HEK293T (cell line): ENCODE measurements around the gene WNT7A.

Source experiments
- CTCF ChIA-PET: fragments of 350-600 bp; formaldehyde crosslinking; extraction: SDS; loops from one replicate; lab custom pipeline; 2021; ENCODE audit warnings: antibody characterized with exemption, inconsistent platforms; lab: Yijun Ruan, JAX
- POLR2A ChIA-PET: fragments of 350-600 bp; formaldehyde crosslinking; extraction: SDS; loops from one replicate; lab custom pipeline; 2020; ENCODE audit warnings: antibody characterized with exemption, inconsistent platforms; lab: Yijun Ruan, JAX
- DNase-seq: peaks from one replicate; pipeline ENCODE4 v3.0.0; 2012; ENCODE audit warnings: mixed read lengths; ENCODE audit errors: extremely low spot score
- ARNT ChIP-seq: fragments of 450-650 bp; IDR thresholded peaks from 2 replicates; pipeline ENCODE4 v1.6.1; 2017; ENCODE audit warnings: mild to moderate bottlenecking
- BHLHE40 ChIP-seq: fragments of 450-650 bp; IDR thresholded peaks from 2 replicates; pipeline ENCODE4 v1.6.1; 2016; ENCODE audit warnings: mild to moderate bottlenecking, moderate library complexity, borderline replicate concordance
- CTBP1 ChIP-seq: fragments of 450-650 bp; IDR thresholded peaks from 2 replicates; pipeline ENCODE4 v1.6.1; 2016; ENCODE audit warnings: borderline replicate concordance
- ELF4 ChIP-seq: fragments of 450-650 bp; IDR thresholded peaks from 2 replicates; pipeline ENCODE4 v1.6.1; 2017; ENCODE audit warnings: antibody characterized with exemption
- FOXA1 ChIP-seq: fragments of 450-650 bp; IDR thresholded peaks from 2 replicates; pipeline ENCODE4 v1.6.1; 2016; ENCODE audit warnings: mild to moderate bottlenecking
- FOXK2 ChIP-seq: fragments of 450-650 bp; IDR thresholded peaks from 2 replicates; pipeline ENCODE4 v1.6.1; 2016; ENCODE audit warnings: mild to moderate bottlenecking
- FOXM1 ChIP-seq: fragments of 450-650 bp; IDR thresholded peaks from 2 replicates; pipeline ENCODE4 v1.6.1; 2017; ENCODE audit warnings: mild to moderate bottlenecking, borderline replicate concordance
- HDGF ChIP-seq: fragments of 450-650 bp; IDR thresholded peaks from 2 replicates; pipeline ENCODE4 v1.6.1; 2017; ENCODE audit warnings: antibody characterized with exemption, borderline replicate concordance
- L3MBTL2 ChIP-seq: fragments of 450-650 bp; conservative IDR thresholded peaks from 2 replicates; pipeline ENCODE4 v1.6.1; 2016; ENCODE audit warnings: mild to moderate bottlenecking
- LEF1 ChIP-seq: fragments of 450-650 bp; IDR thresholded peaks from 2 replicates; pipeline ENCODE4 v1.6.1; 2017; ENCODE audit warnings: mild to moderate bottlenecking, borderline replicate concordance
- NFRKB ChIP-seq: fragments of 450-650 bp; IDR thresholded peaks from 2 replicates; pipeline ENCODE4 v1.6.1; 2016; ENCODE audit warnings: mild to moderate bottlenecking, moderate library complexity
- SP1 ChIP-seq: fragments of 450-650 bp; IDR thresholded peaks from 2 replicates; pipeline ENCODE4 v1.6.1; 2017
- SUZ12 ChIP-seq: fragments of 450-650 bp; IDR thresholded peaks from 2 replicates; pipeline ENCODE4 v1.6.1; 2016; ENCODE audit warnings: mild to moderate bottlenecking
- TARDBP ChIP-seq: fragments of 450-650 bp; IDR thresholded peaks from 2 replicates; pipeline ENCODE4 v1.6.1; 2016
- ZNF384 ChIP-seq: fragments of 450-650 bp; IDR thresholded peaks from 2 replicates; pipeline ENCODE4 v1.6.1; 2016
- TF ChIP-seq, protein P1 (sequence below): fragments of 450-650 bp; IDR thresholded peaks from 2 replicates; pipeline ENCODE4 v1.6.1; 2016

WNT7A gene

DNA sequence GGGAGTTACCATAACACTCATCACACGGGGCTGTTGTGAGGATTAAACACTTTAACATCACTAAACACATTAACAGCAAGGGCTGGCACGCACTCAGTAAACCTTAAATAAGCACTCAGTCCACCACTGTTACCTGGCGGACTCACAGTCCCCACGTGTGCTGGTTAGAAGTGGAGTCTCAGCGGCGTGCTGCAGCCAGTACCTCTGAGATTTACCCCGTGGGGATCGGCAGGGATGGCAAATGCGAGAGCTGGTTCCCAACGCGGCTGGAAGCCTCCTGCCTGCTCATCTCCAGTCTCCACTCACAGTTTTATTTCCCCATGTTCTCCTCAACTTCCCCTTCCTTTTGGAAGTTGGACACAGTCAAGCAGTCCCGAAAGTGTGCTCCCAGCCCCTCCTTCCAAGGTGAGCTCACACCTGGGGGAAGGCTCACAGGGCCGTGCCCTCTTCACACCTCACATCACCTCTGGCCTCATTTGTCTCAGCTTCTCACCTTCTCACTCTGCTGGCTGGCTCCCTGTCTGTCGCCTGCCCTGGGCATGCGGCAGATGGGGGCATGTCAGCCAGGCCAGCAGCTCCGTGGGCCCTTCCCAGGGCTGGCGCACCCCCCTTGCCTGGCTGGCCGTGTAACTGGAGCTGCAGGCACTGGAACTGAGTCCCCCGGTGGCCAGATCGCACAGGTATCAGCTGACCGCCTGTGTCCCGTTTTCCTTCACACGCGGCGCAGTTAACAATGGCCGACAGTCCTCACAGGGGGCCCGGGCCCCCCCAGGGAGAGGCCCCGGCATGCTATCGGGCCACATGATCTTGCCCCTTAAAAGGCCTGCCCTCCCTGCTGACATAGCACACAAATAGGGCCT is 87.1 kb downstream of the WNT7A start:
- CTCF ChIA-PET, result no interaction called here
- DNase-seq, result no peak
- POLR2A ChIA-PET, result no interaction called here
- no peak for TF ChIP-seq FOXM1

- POLR2A ChIA-PET, result no interaction called here
- DNase-seq, result no peak
- CTCF ChIA-PET, result no interaction called here
- TF ChIP-seq, protein P1, sequence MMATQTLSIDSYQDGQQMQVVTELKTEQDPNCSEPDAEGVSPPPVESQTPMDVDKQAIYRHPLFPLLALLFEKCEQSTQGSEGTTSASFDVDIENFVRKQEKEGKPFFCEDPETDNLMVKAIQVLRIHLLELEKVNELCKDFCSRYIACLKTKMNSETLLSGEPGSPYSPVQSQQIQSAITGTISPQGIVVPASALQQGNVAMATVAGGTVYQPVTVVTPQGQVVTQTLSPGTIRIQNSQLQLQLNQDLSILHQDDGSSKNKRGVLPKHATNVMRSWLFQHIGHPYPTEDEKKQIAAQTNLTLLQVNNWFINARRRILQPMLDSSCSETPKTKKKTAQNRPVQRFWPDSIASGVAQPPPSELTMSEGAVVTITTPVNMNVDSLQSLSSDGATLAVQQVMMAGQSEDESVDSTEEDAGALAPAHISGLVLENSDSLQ, result no peak
- no peak for TF ChIP-seq BHLHE40
- TF ChIP-seq HDGF, result no peak
- TF ChIP-seq LEF1, result no peak
- TF ChIP-seq FOXM1, result no peak
- no peak for TF ChIP-seq NFRKB
- no peak for TF ChIP-seq TARDBP
Observed at GRCh38 chr3:13792051-13792490, 87.8 kb downstream of the WNT7A start.

GRCh38 chr3:13791198-13792050 is 88.4 kb downstream of the WNT7A start:
- CTCF ChIA-PET, result no interaction called here
- TF ChIP-seq NFRKB (no peak), FOXK2 (no peak), LEF1 (no peak), BHLHE40 (no peak), ZNF384 (no peak), L3MBTL2 (no peak)

DNA sequence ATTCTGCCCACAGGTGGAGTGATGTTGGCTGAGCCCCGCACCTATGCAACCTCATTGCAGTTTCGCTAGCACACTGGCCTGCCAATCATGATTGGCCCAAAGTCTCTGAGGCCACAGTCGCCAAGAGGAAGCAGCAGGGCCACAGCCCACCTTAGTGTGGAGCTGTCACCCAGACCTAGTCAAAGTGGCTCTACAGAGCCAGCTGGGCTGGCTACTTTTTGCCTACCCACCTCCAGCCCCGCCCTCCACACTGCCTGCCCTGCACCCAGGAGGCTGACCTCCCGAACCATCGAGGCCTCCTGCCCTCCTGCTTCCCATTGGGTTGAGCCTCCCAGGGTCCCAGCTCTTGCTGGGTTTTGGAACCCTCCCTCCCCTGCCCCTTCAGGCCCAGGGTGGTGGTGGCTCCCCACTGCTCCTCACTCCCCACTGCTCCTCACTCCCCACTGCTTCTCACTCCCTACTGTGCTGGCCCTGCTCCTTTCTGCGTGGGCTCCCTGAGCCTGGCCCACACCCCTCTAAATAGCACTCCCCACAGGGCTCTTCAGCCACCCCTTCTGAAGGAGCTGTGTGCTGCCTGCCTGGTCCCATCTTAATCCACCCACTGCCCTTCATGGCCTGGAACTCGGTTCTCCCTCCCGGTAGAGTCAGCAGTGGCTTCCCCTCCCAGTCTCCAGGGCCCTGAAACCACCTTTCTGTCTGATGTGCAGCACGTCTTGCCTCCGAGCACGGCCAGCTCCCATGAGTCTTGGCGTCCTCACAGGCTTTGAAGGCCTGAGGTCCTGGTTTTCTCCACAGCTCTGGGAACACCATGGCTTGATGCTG is 89.3 kb downstream of the WNT7A start:
- DNase-seq, result no peak
- TF ChIP-seq FOXM1 (no peak), TARDBP (no peak), BHLHE40 (no peak), ZNF384 (no peak), CTBP1 (no peak), SP1 (no peak), FOXA1 (no peak), FOXK2 (no peak), NFRKB (no peak), SUZ12 (no peak), HDGF (no peak)
- POLR2A ChIA-PET, result interaction anchor here (0.5 kb wide), 1 partner anchor 58 kb away, joined by 3 read pairs; no protein-coding TSS in a partner anchor
- CTCF ChIA-PET, result no interaction called here

More at GRCh38 chr3:13791198-13792050, 88.4 kb downstream of the WNT7A start:
- no peak for DNase-seq
- POLR2A ChIA-PET, result no interaction called here

DNA sequence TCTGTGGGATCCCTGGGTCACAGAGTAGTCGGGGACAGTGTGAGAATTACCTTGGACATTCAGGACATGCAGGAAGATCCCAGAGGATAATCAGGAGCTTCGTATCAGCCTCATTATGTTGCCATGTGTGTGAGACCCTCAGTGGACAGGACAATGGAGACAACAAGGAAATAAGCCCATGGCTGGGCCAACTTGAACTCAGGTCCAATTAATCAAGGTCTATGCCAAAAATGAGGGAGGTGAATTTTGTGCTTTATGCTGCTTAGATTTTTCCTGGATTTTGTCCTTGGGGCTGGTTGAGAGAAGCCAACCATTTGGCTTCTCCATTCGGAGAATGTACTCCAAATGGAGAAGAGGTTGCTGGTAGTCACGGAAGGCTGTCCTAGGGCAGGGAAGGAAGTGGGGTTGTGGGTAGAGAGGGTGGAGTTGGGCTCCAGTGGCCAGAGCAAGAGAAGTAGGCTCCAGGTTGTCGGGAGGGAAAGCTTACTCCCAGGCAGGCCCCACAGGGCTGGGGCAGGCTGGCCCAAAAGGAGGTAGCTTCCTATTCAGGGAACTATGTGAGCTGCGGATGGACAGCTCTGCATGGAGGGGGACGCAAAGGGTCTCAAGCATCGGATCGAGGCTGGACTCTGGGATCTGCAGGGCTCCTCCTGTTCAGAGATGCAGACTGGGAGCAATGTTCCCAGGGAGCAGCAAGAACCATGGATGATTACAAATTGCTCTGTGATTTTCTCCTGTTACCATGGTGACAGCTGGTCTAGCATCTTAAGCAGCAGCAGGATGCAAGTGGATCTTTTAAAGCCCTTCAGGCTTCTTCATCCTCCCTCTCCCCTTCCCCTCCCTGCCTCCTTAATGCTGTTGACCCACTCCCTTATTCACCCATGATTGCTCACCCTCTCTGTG is 91.1 kb downstream of the WNT7A start:
- ChIA-PET POLR2A (no interaction called here), CTCF (no interaction called here)
- TF ChIP-seq, protein P1, result no peak
- no peak for TF ChIP-seq SUZ12
- no peak for TF ChIP-seq FOXM1
- no peak for TF ChIP-seq HDGF
- TF ChIP-seq ELF4, result no peak
- no peak for TF ChIP-seq ZNF384
- TF ChIP-seq CTBP1, result no peak
- TF ChIP-seq NFRKB, result no peak
- no peak for TF ChIP-seq LEF1
- TF ChIP-seq L3MBTL2, result no peak
- TF ChIP-seq FOXA1, result no peak
- TF ChIP-seq FOXK2, result no peak
- no peak for TF ChIP-seq BHLHE40
- no peak for TF ChIP-seq ARNT
- TF ChIP-seq TARDBP, result no peak
- TF ChIP-seq SP1, result no peak
- DNase-seq, result no peak

DNA sequence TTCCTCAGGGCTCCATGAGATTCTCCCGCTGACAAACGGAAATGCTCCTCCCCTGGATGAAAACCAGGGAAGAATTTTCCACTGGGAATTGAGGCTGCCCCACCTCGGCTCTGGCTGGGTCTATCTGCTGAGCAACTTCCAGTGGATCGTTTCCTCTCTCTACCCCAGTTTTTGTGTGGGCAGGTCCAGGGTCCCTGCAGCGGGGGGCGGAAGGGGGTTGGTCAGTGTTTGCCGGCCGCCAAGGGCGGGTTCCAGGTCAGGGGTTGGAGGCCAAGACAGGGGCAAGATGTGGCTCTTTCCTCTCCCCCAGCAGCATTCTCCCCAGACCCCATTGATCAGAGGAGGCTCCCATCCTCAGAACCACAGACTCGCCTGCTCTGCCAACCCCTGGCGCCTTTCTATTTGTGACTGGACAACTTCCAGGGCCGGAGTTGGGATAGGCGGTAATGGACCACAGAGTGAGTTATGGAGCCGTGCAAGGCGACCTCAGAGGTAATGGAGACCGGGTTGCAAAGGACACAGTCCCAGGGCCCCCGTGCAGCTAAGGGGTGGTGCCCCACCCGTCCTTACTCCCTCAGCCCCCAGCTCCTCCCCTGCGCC is 92.2 kb downstream of the WNT7A start:
- no peak for DNase-seq
- POLR2A ChIA-PET, result no interaction called here
- CTCF ChIA-PET, result no interaction called here

More for the DNA sequence above, 92.2 kb downstream of the WNT7A start:
- TF ChIP-seq FOXK2, result no peak
